Measurements from ENCODE around the gene ZFYVE21. TPM values are rescaled to one million over a fixed set of nuclear protein-coding genes. Genes with fewer than 3 reads are reported as not detected.

The ZFYVE21 gene
- total and polyA plus RNA-seq, 8 donors, result 13.7 to 32.6 (median 17.3) TPM

GRCh38 chr14:103680491-103681231 is 34.9 kb upstream of the ZFYVE21 start:
- H3K4me3 ChIP-seq, result no peak overlapping the region
- no peak for DNase-seq
- H3K9me3 ChIP-seq, result no peaks in the 10 kb centered on the region
- H3K36me3 ChIP-seq, result peaks cover 0 to 87% (median 31%) of the 10 kb centered on the region in 3 donors
- intact Hi-C loops (cut with DNase I), result no loop called here
- TF ChIP-seq CTCF (IDR thresholded peaks at IDR 0.05), result no peak
- 85 to 86% methylated on average over 17 of the region's 17 CpGs for WGBS, 2 donors
- H3K4me1 ChIP-seq, result no peaks in the 10 kb centered on the region
- H3K27ac ChIP-seq, result no peak overlapping the region
- H3K27me3 ChIP-seq, result no peaks in the 10 kb centered on the region
- FAIRE-seq, result no peak
- ATAC-seq, result no peak

- no peak overlapping the region for H3K4me3 ChIP-seq
- no peak for TF ChIP-seq CTCF (IDR thresholded peaks at IDR 0.05)
- ATAC-seq, result no peak
- H3K36me3 ChIP-seq, result peaks cover 0 to 79% (median 24%) of the 10 kb centered on the region in 3 donors
- FAIRE-seq, result no peak
- WGBS, 2 donors, result 80 to 85% methylated on average over 15 of the region's 15 CpGs
- no peak overlapping the region for H3K27ac ChIP-seq
- H3K9me3 ChIP-seq, result no peaks in the 10 kb centered on the region
- no peaks in the 10 kb centered on the region for H3K4me1 ChIP-seq
- DNase-seq, result no peak
- intact Hi-C loops (cut with DNase I), result no loop called here
- no peaks in the 10 kb centered on the region for H3K27me3 ChIP-seq
Measured at GRCh38 chr14:103683139-103683538, 32.5 kb upstream of the ZFYVE21 start.

- WGBS, 2 donors, result 86 to 91% methylated on average over 6 of the region's 6 CpGs
Measured at GRCh38 chr14:103684471-103684870, 31.1 kb upstream of the ZFYVE21 start.

GRCh38 chr14:103684871-103685270 is 30.7 kb upstream of the ZFYVE21 start:
- WGBS, 2 donors, result 92 to 95% methylated on average over 15 of the region's 15 CpGs
- DNase-seq (no peak), FAIRE-seq (no peak), ATAC-seq (no peak)
- no peaks in the 10 kb centered on the region for H3K27me3 ChIP-seq
- no peak overlapping the region for H3K27ac ChIP-seq
- TF ChIP-seq CTCF (IDR thresholded peaks at IDR 0.05), result no peak
- H3K4me3 ChIP-seq, result no peak overlapping the region
- H3K9me3 ChIP-seq, result no peaks in the 10 kb centered on the region
- peaks cover 0 to 62% (median 27%) of the 10 kb centered on the region in 3 donors for H3K36me3 ChIP-seq
- H3K4me1 ChIP-seq, result peaks cover 0 to 5% (median 0%) of the 10 kb centered on the region in 3 donors
- intact Hi-C loops (cut with DNase I), result no loop called here

More at GRCh38 chr14:103684471-103684870, 31.1 kb upstream of the ZFYVE21 start:
- H3K4me3 ChIP-seq, result no peak overlapping the region
- H3K9me3 ChIP-seq, result no peaks in the 10 kb centered on the region
- intact Hi-C loops (cut with DNase I), result no loop called here
- TF ChIP-seq CTCF (IDR thresholded peaks at IDR 0.05), result no peak
- H3K27ac ChIP-seq, result no peak overlapping the region
- FAIRE-seq, result no peak
- H3K36me3 ChIP-seq, result peaks cover 0 to 66% (median 28%) of the 10 kb centered on the region in 3 donors
- DNase-seq, result no peak
- no peaks in the 10 kb centered on the region for H3K27me3 ChIP-seq
- peaks cover 0 to 1% (median 0%) of the 10 kb centered on the region in 3 donors for H3K4me1 ChIP-seq
- no peak for ATAC-seq

All from pancreas (tissue), 10 donors.